NCI-H2196 treated with DMSO at 0.1 percent for 48 hours (cell line): ENCODE results near the gene LRRD1.
"Not testable (repeated sequence)": the region's sequence is repeated elsewhere in the genome, so short reads cannot be mapped to it uniquely, and the experiment has no call there.

ENCODE experiments used
- DNase-seq: peaks from one replicate; lab custom pipeline; 2025; ENCODE audit not compliant: unreplicated experiment; lab: John Stamatoyannopoulos, UW

LRRD1 gene

GRCh38 chr7:92142791-92143190 lies 36.2 kb downstream of the LRRD1 start:
- not testable (repeated sequence) for DNase-seq

GRCh38 chr7:92141161-92141560 lies 37.8 kb downstream of the LRRD1 start:
- DNase-seq: no peak

- no peak for DNase-seq
These were observed 41.4 kb downstream of the LRRD1 start for GRCh38 chr7:92137557-92137956.

GRCh38 chr7:92135052-92135889 lies 43.7 kb downstream of the LRRD1 start:
- DNase-seq: peak; percentile 44

GRCh38 chr7:92134271-92135051 lies 44.5 kb downstream of the LRRD1 start, which contains the start of gene CYP51A1:
CYP51A1 (minus strand) TSS chr7:92134477; CDS start chr7:92134364, 113 bp downstream.
- peak; percentile 89 for DNase-seq

GRCh38 chr7:92133737-92134270 lies 45.1 kb downstream of the LRRD1 start:
- DNase-seq: peak; percentile 42

- no peak for DNase-seq
These were observed 45.7 kb downstream of the LRRD1 start for GRCh38 chr7:92133133-92133736.

- no peak for DNase-seq
These were observed 47.1 kb downstream of the LRRD1 start for GRCh38 chr7:92131764-92132330.

- DNase-seq: no peak
These were observed 47.8 kb downstream of the LRRD1 start for GRCh38 chr7:92131093-92131492.

- no peak for DNase-seq
These were observed 57.3 kb downstream of the LRRD1 start for GRCh38 chr7:92121681-92122080.

- no peak for DNase-seq
These were observed 59.7 kb downstream of the LRRD1 start for GRCh38 chr7:92119213-92119759.

- no peak for DNase-seq
These were observed 62.0 kb downstream of the LRRD1 start for GRCh38 chr7:92116949-92117348.

GRCh38 chr7:92115821-92116220 lies 63.1 kb downstream of the LRRD1 start:
- no peak for DNase-seq

GRCh38 chr7:92110857-92111256 lies 68.1 kb downstream of the LRRD1 start:
- DNase-seq: no peak

- DNase-seq: no peak
These were observed 70.1 kb downstream of the LRRD1 start for GRCh38 chr7:92108821-92109220.

GRCh38 chr7:92102862-92103261 lies 76.1 kb downstream of the LRRD1 start:
- not testable (repeated sequence) for DNase-seq

GRCh38 chr7:92100534-92100933 lies 78.4 kb downstream of the LRRD1 start:
- no peak for DNase-seq

- DNase-seq: no peak
These were observed 83.6 kb downstream of the LRRD1 start for GRCh38 chr7:92095380-92095779.
